Right atrium auricular region (tissue), 2 donors: ENCODE measurements around the gene APIP. TPM values are rescaled to one million over a fixed set of nuclear protein-coding genes. Genes with fewer than 3 reads are reported as not detected.

Source experiments
- DNase-seq: peaks from one replicate; pipeline ENCODE4 v3.0.0-alpha.2; 2019; ENCODE audit warnings: low spot score
- H3K27ac ChIP-seq, 2 donors: fragments of 200-600 bp; sonication (generic); 1 replicate in 1 of 2; 2 replicates in 1 of 2; pipeline ENCODE4 v1.5.1; 2016 to 2019
- H3K27me3 ChIP-seq, 2 donors: fragments of 200-600 bp; sonication (generic); one replicate each; pipeline versions ENCODE4 v1.5.1 to v1.6.0; 2017 to 2019
- H3K36me3 ChIP-seq: fragments of 200-600 bp; sonication (generic); one replicate; pipeline ENCODE4 v1.5.1; 2016
- H3K4me1 ChIP-seq, 2 donors: fragments of 200-600 bp; sonication (generic); one replicate each; pipeline versions ENCODE4 v1.5.1 to v1.6.0; 2017 to 2019
- H3K4me3 ChIP-seq, 2 donors: fragments of 200-600 bp; sonication (generic); 1 replicate in 1 of 2; 2 replicates in 1 of 2; pipeline ENCODE4 v1.5.1; 2017 to 2019; ENCODE audit warnings: mild to moderate bottlenecking in 1 of 2, moderate library complexity in 1 of 2
- H3K9me3 ChIP-seq, 2 donors: fragments of 200-600 bp; sonication (generic); one replicate each; pipeline ENCODE4 v1.5.1; 2019
- CTCF ChIP-seq, 2 donors: fragments of 200-600 bp; sonication (generic); IDR thresholded peaks; one replicate each; pipeline ENCODE4 v1.5.1; 2019; ENCODE audit warnings: antibody characterized with exemption in 2 of 2
- total RNA-seq, 2 donors: library from RNA; depleted of rRNA; stranded (reverse); fragments of >200 nt; gene quantifications; one replicate each; pipeline ENCODE4 v1.1.0, GENCODE V29; 2016

Gene APIP
- total RNA-seq, 2 donors from 2014 or later: 19.1 to 20.7 TPM

GRCh38 chr11:34856251-34856650, 59.9 kb downstream of the APIP start:
- Histone ChIP-seq H3K36me3 (no peaks in the 10 kb centered on the region), H3K27ac (no peak overlapping the region), H3K9me3 (no peaks in the 10 kb centered on the region), H3K27me3 (no peaks in the 10 kb centered on the region), H3K4me3 (no peak overlapping the region), H3K4me1 (no peaks in the 10 kb centered on the region)
- no peak for TF ChIP-seq CTCF (IDR thresholded peaks at IDR 0.05)
- DNase-seq: no peak

- Histone ChIP-seq H3K4me3 (no peak overlapping the region), H3K9me3 (no peaks in the 10 kb centered on the region), H3K27ac (no peak overlapping the region), H3K27me3 (no peaks in the 10 kb centered on the region), H3K4me1 (no peaks in the 10 kb centered on the region), H3K36me3 (no peaks in the 10 kb centered on the region)
- no peak for DNase-seq
- TF ChIP-seq CTCF (IDR thresholded peaks at IDR 0.05): no peak
These were observed 60.5 kb downstream of the APIP start for GRCh38 chr11:34855754-34856095.

- Histone ChIP-seq H3K36me3 (no peaks in the 10 kb centered on the region), H3K4me1 (no peaks in the 10 kb centered on the region), H3K27me3 (no peaks in the 10 kb centered on the region), H3K4me3 (no peak overlapping the region), H3K9me3 (no peaks in the 10 kb centered on the region), H3K27ac (no peak overlapping the region)
- TF ChIP-seq CTCF (IDR thresholded peaks at IDR 0.05): no peak
- no peak for DNase-seq
These were observed 61.0 kb downstream of the APIP start for GRCh38 chr11:34855021-34855753.

- Histone ChIP-seq H3K4me3 (no peak overlapping the region), H3K4me1 (no peaks in the 10 kb centered on the region), H3K27me3 (no peaks in the 10 kb centered on the region), H3K9me3 (no peaks in the 10 kb centered on the region), H3K36me3 (no peaks in the 10 kb centered on the region), H3K27ac (no peak overlapping the region)
- TF ChIP-seq CTCF (IDR thresholded peaks at IDR 0.05): no peak
- no peak for DNase-seq
These were observed 64.3 kb downstream of the APIP start for GRCh38 chr11:34851916-34852315.

GRCh38 chr11:34850334-34850733, 65.8 kb downstream of the APIP start:
- Histone ChIP-seq H3K4me1 (no peaks in the 10 kb centered on the region), H3K27ac (no peak overlapping the region), H3K9me3 (no peaks in the 10 kb centered on the region), H3K36me3 (no peaks in the 10 kb centered on the region), H3K27me3 (no peaks in the 10 kb centered on the region), H3K4me3 (no peak overlapping the region)
- DNase-seq: peak; percentile 5
- no peak for TF ChIP-seq CTCF (IDR thresholded peaks at IDR 0.05)

GRCh38 chr11:34846467-34846866, 69.7 kb downstream of the APIP start:
- no peak overlapping the region for H3K27ac ChIP-seq
- no peaks in the 10 kb centered on the region for H3K36me3 ChIP-seq
- no peaks in the 10 kb centered on the region for H3K27me3 ChIP-seq
- no peaks in the 10 kb centered on the region for H3K9me3 ChIP-seq
- no peak overlapping the region for H3K4me3 ChIP-seq
- DNase-seq: peak; percentile 34
- TF ChIP-seq CTCF (IDR thresholded peaks at IDR 0.05): no peak
- H3K4me1 ChIP-seq: no peaks in the 10 kb centered on the region
